Stimulated activated CD4-positive, alpha-beta T cell treated with anti-CD3 and anti-CD28 coated beads, Interleukin-12 subunit alpha, Interleukin-12 subunit beta, amount 100 ng/mL, for 48 hours (primary cell): ENCODE data around the gene ARMH4.
A peak's percentile ranks its signal among the peaks of the same experiment; 100 is the strongest.
"Not testable (repeated sequence)": the region's sequence is repeated elsewhere in the genome, so short reads cannot be mapped to it uniquely, and the experiment has no call there.

Experiments used
- DNase-seq, 3 donors: peaks; one replicate each; pipeline ENCODE4 v3.0.0-alpha.2; 2020; ENCODE audit warnings: low read depth in 2 of 3, low spot score in 1 of 3

The ARMH4 gene

GRCh38 chr14:58149196-58149595 lies 2.8 kb downstream of the ARMH4 start:
- DNase-seq, result no peak

GRCh38 chr14:58146399-58146798 lies 5.6 kb downstream of the ARMH4 start:
- no peak for DNase-seq

- DNase-seq, result no peak
These were observed 6.1 kb downstream of the ARMH4 start for GRCh38 chr14:58145936-58146335.

- DNase-seq, result no peak
These were observed 8.9 kb downstream of the ARMH4 start for GRCh38 chr14:58143106-58143505.

GRCh38 chr14:58141893-58142292 lies 10.1 kb downstream of the ARMH4 start:
- DNase-seq, result no peak

GRCh38 chr14:58138714-58139482 lies 13.1 kb downstream of the ARMH4 start:
- no peak for DNase-seq

GRCh38 chr14:58138031-58138713 lies 13.8 kb downstream of the ARMH4 start:
- no peak for DNase-seq

- no peak for DNase-seq
These were observed 18.3 kb downstream of the ARMH4 start for GRCh38 chr14:58133739-58134138.

- no peak for DNase-seq
These were observed 20.6 kb downstream of the ARMH4 start for GRCh38 chr14:58131386-58131785.

- DNase-seq, result no peak
These were observed 21.8 kb downstream of the ARMH4 start for GRCh38 chr14:58130116-58130782.

GRCh38 chr14:58129208-58129607 lies 22.8 kb downstream of the ARMH4 start:
- no peak for DNase-seq

- DNase-seq, result no peak
These were observed 23.6 kb downstream of the ARMH4 start for GRCh38 chr14:58128416-58128815.

GRCh38 chr14:58122546-58122945 lies 29.5 kb downstream of the ARMH4 start:
- DNase-seq, result not testable (repeated sequence)

- DNase-seq, result no peak
These were observed 30.4 kb downstream of the ARMH4 start for GRCh38 chr14:58121530-58122186.

GRCh38 chr14:58119381-58119780 lies 32.6 kb downstream of the ARMH4 start:
- DNase-seq, result no peak

- no peak for DNase-seq
These were observed 33.8 kb downstream of the ARMH4 start for GRCh38 chr14:58118097-58118815.

- no peak for DNase-seq
These were observed 42.3 kb downstream of the ARMH4 start for GRCh38 chr14:58109744-58110143.

- no peak for DNase-seq
These were observed 43.3 kb downstream of the ARMH4 start for GRCh38 chr14:58108717-58109116.

GRCh38 chr14:58107947-58108552 lies 44.0 kb downstream of the ARMH4 start:
- peak in 2 of 3 donors; percentile 12 to 30 for DNase-seq

- no peak for DNase-seq
These were observed 45.0 kb downstream of the ARMH4 start for GRCh38 chr14:58107041-58107440.

GRCh38 chr14:58106446-58106845 lies 45.6 kb downstream of the ARMH4 start:
- no peak for DNase-seq
